CD8-positive, alpha-beta memory T cell (primary cell): Measurements from ENCODE around the gene SPATA20. TPM values are rescaled to one million over a fixed set of nuclear protein-coding genes. Genes with fewer than 3 reads are reported as not detected.

Source experiments
- CTCF ChIA-PET: fragments of 350-600 bp; sonication (Branson Sonifier 250); formaldehyde crosslinking; loops from one replicate; lab custom pipeline; 2021; ENCODE audit warnings: antibody characterized with exemption; lab: Charles Lee
- POLR2A ChIA-PET: fragments of 350-600 bp; sonication (Branson Sonifier 250); formaldehyde crosslinking; loops from one replicate; lab custom pipeline; 2021; ENCODE audit warnings: antibody characterized with exemption; lab: Charles Lee
- DNase-seq, 5 donors: peaks; one replicate each; pipeline versions ENCODE4 v3.0.0 to v3.0.0-alpha.2; 2020 to 2022; ENCODE audit warnings: mixed read lengths in 1 of 5
- H3K27ac ChIP-seq: one replicate; pipeline ENCODE4 v1.7.0; 2013; ENCODE audit warnings: low read depth, mild to moderate bottlenecking, low read length, moderate library complexity
- H3K27me3 ChIP-seq: 2 replicates; pipeline ENCODE4 v1.7.0; 2013; ENCODE audit warnings: low read length, mild to moderate bottlenecking; ENCODE audit not compliant: insufficient read depth, poor library complexity, severe bottlenecking
- H3K36me3 ChIP-seq: 2 replicates; pipeline ENCODE4 v1.7.0; 2013; ENCODE audit warnings: mild to moderate bottlenecking, low read length, moderate library complexity; ENCODE audit not compliant: insufficient read depth
- H3K4me1 ChIP-seq: 2 replicates; pipeline ENCODE4 v1.7.0; 2013; ENCODE audit warnings: mild to moderate bottlenecking, low read length, moderate library complexity; ENCODE audit not compliant: insufficient read depth
- H3K4me3 ChIP-seq: 2 replicates; pipeline ENCODE4 v1.7.0; 2013; ENCODE audit warnings: mild to moderate bottlenecking, low read length
- H3K9me3 ChIP-seq: 2 replicates; pipeline ENCODE4 v1.7.0; 2013; ENCODE audit warnings: mild to moderate bottlenecking, low read length
- H3K27ac Mint-ChIP-seq, 8 donors: one replicate each; pipeline ENCODE4 v1.8.0; 2020 to 2021; ENCODE audit warnings: mixed read lengths in 8 of 8, mild to moderate bottlenecking in 6 of 8, inconsistent platforms in 3 of 8, moderate library complexity in 3 of 8
- H3K27me3 Mint-ChIP-seq, 2 donors: one replicate each; pipeline ENCODE4 v1.8.0; 2020 to 2021; ENCODE audit warnings: mixed read lengths in 2 of 2, mild to moderate bottlenecking in 1 of 2, moderate library complexity in 1 of 2
- H3K36me3 Mint-ChIP-seq, 3 donors: one replicate each; pipeline ENCODE4 v1.8.0; 2020 to 2021; ENCODE audit warnings: mixed read lengths in 3 of 3, inconsistent platforms in 1 of 3, mild to moderate bottlenecking in 1 of 3
- H3K4me1 Mint-ChIP-seq, 3 donors: one replicate each; pipeline ENCODE4 v1.8.0; 2020 to 2021; ENCODE audit warnings: mixed read lengths in 3 of 3, inconsistent platforms in 1 of 3, mild to moderate bottlenecking in 1 of 3
- H3K4me3 Mint-ChIP-seq, 7 donors: one replicate each; pipeline ENCODE4 v1.8.0; 2020 to 2021; ENCODE audit warnings: mixed read lengths in 7 of 7, mild to moderate bottlenecking in 6 of 7, moderate library complexity in 4 of 7, inconsistent platforms in 2 of 7
- H3K9me3 Mint-ChIP-seq, 5 donors: one replicate each; pipeline ENCODE4 v1.8.0; 2020 to 2022; ENCODE audit warnings: mixed read lengths in 5 of 5, mild to moderate bottlenecking in 3 of 5, moderate library complexity in 2 of 5, inconsistent platforms in 1 of 5
- polyA plus RNA-seq: library from polyadenylated mRNA; unstranded; fragments of 300-500 nt; fragmentation: Illumina TruSeq; gene quantifications from one replicate; pipeline ENCODE4 v1.2.3, GENCODE V29; 2021
- total RNA-seq, 2 experiments: library from RNA; stranded (reverse); gene quantifications; one replicate each; pipeline ENCODE4 v1.2.3, GENCODE V29; 2021

Gene SPATA20
- total and polyA plus RNA-seq, 3 experiments from 2014 or later: 11.0 to 42.9 (median 34.7) TPM

- ChIA-PET CTCF (interaction anchor here (1.6 kb wide), 1 partner anchor 12 kb away, joined by 5 read pairs; no protein-coding TSS in a partner anchor), POLR2A (interaction anchor here (0.6 kb wide), 1 partner anchor 74 kb away, joined by 5 read pairs; no protein-coding TSS in a partner anchor)
- Histone ChIP-seq H3K9me3 (no peaks in the 10 kb centered on the region), H3K36me3 (no peaks in the 10 kb centered on the region), H3K4me3 (no peak overlapping the region), H3K4me1 (no peaks in the 10 kb centered on the region), H3K27me3 (no peaks in the 10 kb centered on the region), H3K27ac (no peak overlapping the region)
- DNase-seq: no peak
- H3K9me3 Mint-ChIP-seq: no peaks in the 10 kb centered on the region
- H3K27me3 Mint-ChIP-seq: peaks cover 0 to 2% of the 10 kb centered on the region in 2 donors
- no peaks in the 10 kb centered on the region for H3K4me1 Mint-ChIP-seq
- no peaks in the 10 kb centered on the region for H3K36me3 Mint-ChIP-seq
- peak overlapping the region in 1 of 8 donors; percentile 48 for H3K27ac Mint-ChIP-seq
- no peak overlapping the region for H3K4me3 Mint-ChIP-seq
Measured at GRCh38 chr17:50517011-50517410, 30.0 kb upstream of the SPATA20 start.

- Mint-ChIP-seq H3K27ac (peak overlapping the region in 1 of 8 donors; percentile 38), H3K27me3 (peaks cover 0 to 2% of the 10 kb centered on the region in 2 donors), H3K4me1 (no peaks in the 10 kb centered on the region), H3K9me3 (no peaks in the 10 kb centered on the region), H3K4me3 (no peak overlapping the region), H3K36me3 (no peaks in the 10 kb centered on the region)
- Histone ChIP-seq H3K9me3 (no peaks in the 10 kb centered on the region), H3K36me3 (no peaks in the 10 kb centered on the region), H3K4me1 (no peaks in the 10 kb centered on the region), H3K27ac (no peak overlapping the region), H3K27me3 (no peaks in the 10 kb centered on the region), H3K4me3 (no peak overlapping the region)
- DNase-seq: no peak
- ChIA-PET POLR2A (no interaction called here), CTCF (interaction anchor here (1.6 kb wide), 1 partner anchor 11 kb away, joined by 5 read pairs; no protein-coding TSS in a partner anchor)
Measured at GRCh38 chr17:50517504-50518383, 29.2 kb upstream of the SPATA20 start.

GRCh38 chr17:50518384-50519023 is 28.5 kb upstream of the SPATA20 start:
- no peak overlapping the region for H3K4me3 ChIP-seq
- no peaks in the 10 kb centered on the region for H3K4me1 ChIP-seq
- ChIA-PET CTCF (no interaction called here), POLR2A (no interaction called here)
- Mint-ChIP-seq H3K9me3 (no peaks in the 10 kb centered on the region), H3K27ac (peak overlapping the region in 1 of 8 donors; percentile 38), H3K4me1 (no peaks in the 10 kb centered on the region), H3K4me3 (no peak overlapping the region), H3K36me3 (no peaks in the 10 kb centered on the region), H3K27me3 (peaks cover 0 to 3% of the 10 kb centered on the region in 2 donors)
- H3K36me3 ChIP-seq: no peaks in the 10 kb centered on the region
- no peak for DNase-seq
- no peaks in the 10 kb centered on the region for H3K27me3 ChIP-seq
- no peak overlapping the region for H3K27ac ChIP-seq
- H3K9me3 ChIP-seq: no peaks in the 10 kb centered on the region

GRCh38 chr17:50519141-50519834 is 27.7 kb upstream of the SPATA20 start:
- Mint-ChIP-seq H3K4me3 (no peak overlapping the region), H3K9me3 (no peaks in the 10 kb centered on the region), H3K4me1 (no peaks in the 10 kb centered on the region), H3K27ac (no peak overlapping the region), H3K36me3 (no peaks in the 10 kb centered on the region), H3K27me3 (peaks cover 0 to 4% of the 10 kb centered on the region in 2 donors)
- Histone ChIP-seq H3K4me1 (no peaks in the 10 kb centered on the region), H3K27me3 (no peaks in the 10 kb centered on the region), H3K4me3 (no peak overlapping the region), H3K9me3 (no peaks in the 10 kb centered on the region), H3K27ac (no peak overlapping the region), H3K36me3 (no peaks in the 10 kb centered on the region)
- POLR2A ChIA-PET: no interaction called here
- CTCF ChIA-PET: no interaction called here
- DNase-seq: no peak

- no peaks in the 10 kb centered on the region for H3K4me1 ChIP-seq
- Mint-ChIP-seq H3K27ac (no peak overlapping the region), H3K4me3 (no peak overlapping the region), H3K27me3 (peaks cover 0 to 4% of the 10 kb centered on the region in 2 donors), H3K9me3 (no peaks in the 10 kb centered on the region), H3K36me3 (no peaks in the 10 kb centered on the region), H3K4me1 (no peaks in the 10 kb centered on the region)
- no peaks in the 10 kb centered on the region for H3K9me3 ChIP-seq
- no peak for DNase-seq
- H3K27ac ChIP-seq: no peak overlapping the region
- ChIA-PET CTCF (interaction anchor here (0.9 kb wide), 1 partner anchor 20 kb away, joined by 3 read pairs; no protein-coding TSS in a partner anchor), POLR2A (no interaction called here)
- H3K4me3 ChIP-seq: no peak overlapping the region
- H3K36me3 ChIP-seq: no peaks in the 10 kb centered on the region
- no peaks in the 10 kb centered on the region for H3K27me3 ChIP-seq
Measured at GRCh38 chr17:50520483-50520882, 26.5 kb upstream of the SPATA20 start.

GRCh38 chr17:50521514-50521913 is 25.5 kb upstream of the SPATA20 start:
- Histone ChIP-seq H3K27me3 (no peaks in the 10 kb centered on the region), H3K4me1 (no peaks in the 10 kb centered on the region), H3K9me3 (no peaks in the 10 kb centered on the region), H3K27ac (no peak overlapping the region), H3K4me3 (no peak overlapping the region), H3K36me3 (no peaks in the 10 kb centered on the region)
- Mint-ChIP-seq H3K27ac (no peak overlapping the region), H3K27me3 (peaks cover 0 to 4% of the 10 kb centered on the region in 2 donors), H3K36me3 (no peaks in the 10 kb centered on the region), H3K9me3 (no peaks in the 10 kb centered on the region), H3K4me1 (no peaks in the 10 kb centered on the region), H3K4me3 (no peak overlapping the region)
- ChIA-PET CTCF (no interaction called here), POLR2A (no interaction called here)
- DNase-seq: no peak

- Mint-ChIP-seq H3K4me3 (no peak overlapping the region), H3K4me1 (no peaks in the 10 kb centered on the region), H3K36me3 (no peaks in the 10 kb centered on the region), H3K9me3 (no peaks in the 10 kb centered on the region), H3K27ac (no peak overlapping the region), H3K27me3 (peaks cover 0 to 5% of the 10 kb centered on the region in 2 donors)
- H3K36me3 ChIP-seq: no peaks in the 10 kb centered on the region
- H3K9me3 ChIP-seq: no peaks in the 10 kb centered on the region
- ChIA-PET CTCF (no interaction called here), POLR2A (no interaction called here)
- H3K27ac ChIP-seq: no peak overlapping the region
- H3K4me1 ChIP-seq: no peaks in the 10 kb centered on the region
- H3K4me3 ChIP-seq: no peak overlapping the region
- no peaks in the 10 kb centered on the region for H3K27me3 ChIP-seq
- no peak for DNase-seq
Measured at GRCh38 chr17:50522766-50523165, 24.2 kb upstream of the SPATA20 start.
